Activated naive CD4-positive, alpha-beta T cell treated with anti-CD3 and anti-CD28 coated beads, Interleukin-2, amount 50 U/mL, for 72 hours (primary cell): Measurements from ENCODE around the gene CDK16. TPM values are rescaled to one million over a fixed set of nuclear protein-coding genes. Genes with fewer than 3 reads are reported as not detected.
A peak's percentile ranks its signal among the peaks of the same experiment; 100 is the strongest.

Experiments
- ATAC-seq, 2 donors: fragments of 150-1000 bp; cut with Tn5 transposase; 2 replicates each; pipeline ENCODE4 v1.10.0; 2021; ENCODE audit warnings: mild to moderate bottlenecking in 2 of 2, moderate library complexity in 2 of 2
- DNase-seq, 2 donors: peaks; one replicate each; pipeline ENCODE4 v3.0.0; 2021 to 2022; ENCODE audit warnings: low spot score in 2 of 2
- H3K27ac Mint-ChIP-seq, 2 donors: one replicate each; pipeline ENCODE4 v1.8.0; 2022; ENCODE audit warnings: mild to moderate bottlenecking in 2 of 2, mixed read lengths in 2 of 2
- H3K36me3 Mint-ChIP-seq, 2 donors: one replicate each; pipeline ENCODE4 v1.8.0; 2022; ENCODE audit warnings: mixed read lengths in 2 of 2
- H3K9me3 Mint-ChIP-seq, 2 donors: one replicate each; pipeline ENCODE4 v1.8.0; 2022; ENCODE audit warnings: mixed read lengths in 2 of 2
- total RNA-seq, 2 donors: library from RNA; stranded (reverse); gene quantifications; one replicate each; pipeline ENCODE4 v1.2.3, GENCODE V29; 2022

The CDK16 gene
- total RNA-seq, 2 donors from 2014 or later = 69.5 to 95.8 TPM

DNA sequence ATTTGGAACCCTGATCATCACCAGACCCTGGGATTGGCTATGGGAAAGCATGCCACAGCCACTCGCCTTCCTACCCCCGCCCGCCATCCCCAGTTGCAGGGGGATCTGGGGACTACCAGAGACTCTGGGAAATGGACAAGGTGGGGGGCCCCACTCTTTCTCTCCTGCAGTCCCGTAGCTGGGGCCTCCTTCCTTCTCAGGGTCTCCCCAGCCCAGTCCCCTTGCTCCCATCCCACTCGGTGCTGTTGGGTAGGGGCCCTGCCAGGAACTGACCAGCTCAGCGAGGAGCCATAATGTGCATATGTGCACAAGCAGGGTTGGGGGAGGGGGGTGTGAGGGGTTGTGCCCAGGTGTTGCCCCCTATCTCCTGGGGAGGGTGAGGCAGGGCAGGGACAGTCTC is 10.9 kb downstream of the CDK16 start:
- DNase-seq (no peak), ATAC-seq (no peak)
- H3K9me3 Mint-ChIP-seq = no peaks in the 10 kb centered on the region

DNA sequence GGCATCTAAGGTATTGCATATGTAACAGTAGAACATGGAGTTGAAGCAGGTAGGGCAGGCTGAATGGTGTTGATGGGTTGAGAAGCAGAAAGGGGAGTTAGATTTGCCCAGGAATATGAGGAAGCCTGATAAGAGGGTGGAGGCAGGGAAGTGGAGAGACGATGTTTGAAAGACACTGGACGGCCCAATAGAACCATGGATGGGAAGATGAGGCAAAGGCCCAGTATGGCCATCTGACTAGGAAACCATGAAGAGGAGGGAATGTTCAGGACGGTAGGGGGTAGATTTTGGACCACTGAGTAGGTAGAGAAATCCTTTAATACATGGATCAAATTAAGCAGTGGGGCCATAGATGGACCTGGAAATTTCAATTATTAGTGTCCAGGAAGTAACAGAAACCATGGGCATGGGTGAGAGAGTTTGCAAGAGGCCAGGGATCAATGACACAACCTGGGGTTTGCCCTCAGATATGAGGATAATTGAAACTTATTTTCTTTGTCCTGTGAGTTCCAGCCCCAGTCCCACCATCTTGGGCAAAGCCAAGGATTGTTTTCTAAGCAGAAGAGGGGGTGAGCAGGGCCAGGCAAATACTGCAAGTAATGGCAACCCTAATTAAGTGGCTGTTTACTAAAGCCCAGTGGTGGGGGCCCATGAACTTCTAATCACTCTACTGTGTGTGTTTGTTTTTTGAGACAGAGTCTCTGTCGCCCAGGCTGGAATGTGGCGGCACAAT is 11.8 kb downstream of the CDK16 start:
- DNase-seq (no peak), ATAC-seq (no peak)
- peaks cover 2 to 5% of the 10 kb centered on the region in 2 donors for H3K36me3 Mint-ChIP-seq
- no peaks in the 10 kb centered on the region for H3K9me3 Mint-ChIP-seq
- peak overlapping the region in 1 of 2 donors; percentile 8 for H3K27ac Mint-ChIP-seq

More for the DNA sequence above, 10.9 kb downstream of the CDK16 start:
- H3K36me3 Mint-ChIP-seq = peaks cover 0 to 5% of the 10 kb centered on the region in 2 donors
- no peak overlapping the region for H3K27ac Mint-ChIP-seq

DNA sequence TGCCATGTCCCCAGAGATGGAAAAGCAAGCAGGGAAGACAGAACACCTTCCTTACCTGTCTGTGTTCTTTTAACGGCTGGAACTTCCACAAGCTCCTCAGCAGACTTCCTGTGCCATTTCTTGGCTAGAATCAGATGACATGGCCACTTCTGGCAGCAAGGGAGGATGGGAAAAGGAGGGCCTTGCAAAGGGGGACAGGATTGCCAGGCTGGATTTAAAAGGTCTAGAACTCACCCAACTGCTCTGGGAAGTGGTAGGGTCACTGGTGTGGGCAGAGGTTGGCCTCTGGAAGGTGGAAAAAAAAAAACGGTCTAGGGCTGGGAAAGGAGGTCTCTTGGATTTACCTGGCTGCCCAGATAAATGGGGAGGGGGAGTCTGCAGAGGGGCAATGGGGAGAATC is 12.7 kb downstream of the CDK16 start:
- H3K27ac Mint-ChIP-seq = peak overlapping the region in 1 of 2 donors; percentile 69
- peaks cover 5 to 7% of the 10 kb centered on the region in 2 donors for H3K36me3 Mint-ChIP-seq
- H3K9me3 Mint-ChIP-seq = no peaks in the 10 kb centered on the region
- ATAC-seq (no peak), DNase-seq (no peak)

DNA sequence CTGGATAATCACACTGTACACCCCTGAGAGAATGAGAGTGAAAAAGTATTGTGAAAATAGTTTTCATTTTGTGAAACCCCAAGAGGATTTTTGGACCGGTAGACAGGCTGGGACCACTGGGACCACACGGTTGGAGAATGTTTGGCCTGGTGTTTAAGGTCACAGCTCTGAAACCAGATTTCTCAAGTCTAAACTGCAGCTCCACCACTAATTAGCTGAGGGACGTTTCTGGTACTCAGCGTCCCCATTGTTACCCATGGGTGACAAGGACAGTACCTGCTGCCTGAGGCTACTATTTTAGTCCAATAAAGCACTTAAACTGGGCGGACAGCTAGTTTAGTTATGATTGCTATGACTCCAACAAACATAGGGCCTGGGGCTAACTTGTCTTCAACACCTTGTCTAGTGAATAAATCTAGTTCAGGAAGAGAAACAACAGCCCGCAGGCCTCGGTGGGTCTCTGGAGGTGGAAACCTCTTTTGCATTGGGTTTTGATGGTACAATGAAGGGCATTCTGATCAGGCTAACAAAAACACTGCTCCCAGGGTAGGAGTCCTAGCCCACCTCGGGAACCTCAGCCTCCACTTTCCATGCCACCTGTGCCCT is 13.8 kb downstream of the CDK16 start:
- H3K9me3 Mint-ChIP-seq = no peaks in the 10 kb centered on the region
- no peak for ATAC-seq

DNA sequence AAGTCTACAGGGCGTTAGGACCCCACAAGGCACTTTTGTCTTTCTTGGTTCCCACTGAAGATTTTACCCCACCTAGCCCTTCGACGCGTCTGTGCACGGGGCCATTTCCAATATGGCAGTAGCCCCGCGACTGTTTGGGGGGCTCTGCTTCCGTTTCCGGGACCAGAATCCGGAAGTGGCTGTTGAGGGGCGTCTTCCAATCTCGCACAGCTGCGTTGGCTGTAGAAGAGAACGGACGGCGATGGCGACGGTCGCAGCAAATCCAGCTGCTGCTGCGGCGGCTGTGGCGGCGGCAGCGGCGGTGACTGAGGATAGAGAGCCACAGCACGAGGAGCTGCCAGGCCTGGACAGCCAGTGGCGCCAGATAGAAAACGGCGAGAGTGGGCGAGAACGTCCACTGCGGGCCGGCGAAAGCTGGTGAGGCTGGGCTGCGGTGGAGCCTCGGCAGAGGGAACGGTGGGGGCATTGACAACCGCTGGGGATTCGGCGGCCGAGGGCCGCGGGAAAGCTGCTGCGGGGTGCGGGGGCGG is 14.4 kb downstream of the CDK16 start, which contains the start of gene USP11:
USP11 (plus strand) TSS at position 207 of the 530 bp plus-strand sequence; CDS start at position 242, 35 bp downstream.
- H3K27ac Mint-ChIP-seq = peak within 1 kb of the TSS; percentile 98
- H3K9me3 Mint-ChIP-seq = no peaks in the 10 kb centered on the region
- H3K36me3 Mint-ChIP-seq = peaks cover 5 to 7% of the 10 kb centered on the region in 2 donors
- DNase-seq (peak in 1 of 2 donors; percentile 12), ATAC-seq (peak in 1 of 2 donors; percentile 23)

More for the DNA sequence above, 13.8 kb downstream of the CDK16 start:
- DNase-seq = no peak
- peaks cover 5 to 7% of the 10 kb centered on the region in 2 donors for H3K36me3 Mint-ChIP-seq
- H3K27ac Mint-ChIP-seq = peak overlapping the region; percentile 98

DNA sequence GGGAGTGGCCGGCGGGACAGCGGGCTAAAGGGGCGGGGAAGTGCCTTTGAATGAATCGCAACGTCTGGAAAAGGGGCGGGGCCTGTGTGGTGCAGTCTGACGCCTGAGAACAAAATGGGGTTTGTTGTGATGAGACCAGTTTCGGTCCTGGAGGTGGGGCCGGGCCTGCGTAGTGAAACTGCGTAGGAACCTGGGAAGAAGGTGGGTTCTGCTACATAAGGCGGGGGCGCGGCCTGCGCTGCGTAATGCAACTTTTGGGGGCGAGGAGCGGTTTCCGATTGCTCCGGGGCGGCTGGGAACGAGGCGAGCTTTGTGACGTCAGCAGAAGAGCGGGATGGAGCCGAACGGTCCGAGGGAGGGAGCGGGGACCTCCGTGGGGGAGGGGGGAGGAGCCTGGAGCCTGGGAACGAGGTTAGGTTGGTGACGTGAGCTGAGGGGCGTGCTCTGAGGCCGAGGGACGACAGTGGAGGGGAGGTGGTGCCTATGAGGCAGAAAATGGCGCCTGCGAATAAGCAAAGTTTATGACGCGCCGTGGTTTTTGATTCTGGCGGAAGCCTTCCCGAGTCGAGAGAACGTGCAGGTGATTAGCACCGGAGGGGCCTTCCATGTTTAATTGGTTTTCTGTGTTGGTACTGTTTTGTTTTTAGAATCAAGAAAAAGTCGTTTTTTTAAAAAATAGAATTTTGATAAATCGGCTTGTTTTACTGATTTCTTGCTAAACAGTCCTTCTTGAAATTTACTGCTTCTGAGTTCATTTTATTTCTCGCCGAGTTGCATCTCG is 15.0 kb downstream of the CDK16 start:
- peaks cover 5 to 7% of the 10 kb centered on the region in 2 donors for H3K36me3 Mint-ChIP-seq
- H3K9me3 Mint-ChIP-seq = no peaks in the 10 kb centered on the region
- H3K27ac Mint-ChIP-seq = peak overlapping the region; percentile 98
- DNase-seq (peak; percentile 82 to 95), ATAC-seq (peak; percentile 92 to 95)

DNA sequence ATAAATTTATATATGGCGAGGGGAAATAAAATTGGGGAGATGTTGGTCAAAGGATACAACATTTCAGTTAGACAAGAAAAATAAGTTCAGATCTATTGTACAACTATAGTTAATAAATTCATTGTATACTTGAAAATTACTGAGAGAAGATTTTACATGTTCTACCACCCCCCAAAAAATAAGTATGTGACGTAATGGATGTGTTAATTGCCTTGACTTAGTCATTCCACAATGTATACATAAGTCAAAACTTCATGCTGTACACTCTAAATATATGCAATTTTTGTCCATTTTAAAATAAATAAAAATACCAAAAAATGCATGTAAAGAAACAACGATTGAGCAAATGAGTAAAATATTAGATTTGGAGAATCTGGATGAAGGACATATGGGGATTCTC is 16.1 kb downstream of the CDK16 start:
- H3K36me3 Mint-ChIP-seq = peaks cover 5 to 7% of the 10 kb centered on the region in 2 donors
- DNase-seq (no peak), ATAC-seq (no peak)
- no peaks in the 10 kb centered on the region for H3K9me3 Mint-ChIP-seq
- peak overlapping the region in 1 of 2 donors; percentile 77 for H3K27ac Mint-ChIP-seq

DNA sequence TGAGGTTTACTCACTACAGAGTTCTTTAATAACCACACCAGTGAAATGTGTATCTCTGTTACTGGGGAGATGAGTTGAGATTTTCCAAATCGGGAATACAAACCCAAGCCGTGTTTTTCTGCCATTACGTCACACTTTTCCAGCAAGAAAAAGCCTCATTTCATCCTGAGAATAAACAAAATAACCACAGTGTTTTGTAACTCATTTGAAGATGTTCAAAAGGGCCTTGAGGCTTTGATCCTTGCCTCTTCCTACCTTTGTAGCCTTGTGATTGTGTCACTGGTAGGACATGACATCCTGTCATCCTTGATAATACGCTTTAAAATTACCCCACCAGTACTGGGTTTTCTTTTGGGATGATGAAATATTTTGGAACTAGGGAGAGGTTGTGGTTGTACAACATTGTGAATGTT is 17.2 kb downstream of the CDK16 start:
- peaks cover 0 to 7% of the 10 kb centered on the region in 2 donors for H3K36me3 Mint-ChIP-seq
- no peaks in the 10 kb centered on the region for H3K9me3 Mint-ChIP-seq
- DNase-seq = no peak
- peak overlapping the region; percentile 18 to 86 for H3K27ac Mint-ChIP-seq
- no peak for ATAC-seq

DNA sequence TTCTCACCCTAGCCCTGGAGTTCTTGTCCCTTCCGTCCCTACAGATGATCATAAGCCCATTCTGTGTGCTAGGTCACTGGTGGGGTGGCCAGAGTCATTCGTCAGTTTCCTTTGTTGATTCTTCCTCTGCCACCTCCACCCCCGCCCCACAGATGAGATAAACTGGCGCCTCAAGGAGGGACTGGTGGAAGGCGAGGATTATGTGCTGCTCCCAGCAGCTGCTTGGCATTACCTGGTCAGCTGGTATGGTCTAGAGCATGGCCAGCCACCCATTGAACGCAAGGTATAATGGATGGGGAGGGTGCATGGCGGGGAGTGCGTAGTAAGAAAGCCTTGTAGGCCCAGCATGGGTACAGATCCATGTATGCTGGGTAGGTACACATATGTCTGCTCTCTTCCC is 20.7 kb downstream of the CDK16 start:
- Mint-ChIP-seq H3K36me3 (peaks cover 0 to 7% of the 10 kb centered on the region in 2 donors), H3K9me3 (no peaks in the 10 kb centered on the region), H3K27ac (no peak overlapping the region)
- ATAC-seq (no peak), DNase-seq (no peak)

DNA sequence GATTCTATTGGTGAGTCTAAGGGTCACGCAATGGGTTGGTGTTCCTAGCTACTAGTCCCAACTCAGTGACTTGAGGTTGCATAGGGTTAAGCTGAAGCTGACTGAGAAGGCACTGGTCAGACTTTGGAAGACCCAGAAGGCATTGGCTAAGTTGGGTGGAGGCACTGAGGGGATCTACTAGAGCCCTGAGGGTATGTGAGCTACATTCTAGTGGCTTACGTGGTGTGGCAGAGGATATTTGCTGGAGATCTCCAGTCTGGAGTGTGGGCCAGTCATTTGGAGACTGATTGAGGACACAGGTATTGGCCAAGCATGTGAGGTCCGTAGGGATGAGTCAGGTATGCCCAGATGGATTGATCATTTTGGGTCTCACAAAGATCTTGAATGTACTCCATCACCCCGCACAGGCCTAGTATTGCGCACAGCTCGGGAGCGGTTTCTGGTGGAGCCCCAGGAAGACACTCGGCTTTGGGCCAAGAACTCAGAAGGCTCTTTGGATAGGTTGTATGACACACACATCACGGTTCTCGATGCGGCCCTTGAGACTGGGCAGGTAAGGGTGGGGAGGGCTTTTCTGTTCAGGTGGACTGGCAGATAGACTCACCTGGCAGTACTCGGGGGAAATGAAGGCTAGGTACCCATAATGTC is 21.5 kb downstream of the CDK16 start:
- ATAC-seq = no peak
- H3K27ac Mint-ChIP-seq = peak overlapping the region in 1 of 2 donors; percentile 53
- H3K9me3 Mint-ChIP-seq = no peaks in the 10 kb centered on the region
- no peak for DNase-seq
- H3K36me3 Mint-ChIP-seq = peaks cover 0 to 7% of the 10 kb centered on the region in 2 donors

DNA sequence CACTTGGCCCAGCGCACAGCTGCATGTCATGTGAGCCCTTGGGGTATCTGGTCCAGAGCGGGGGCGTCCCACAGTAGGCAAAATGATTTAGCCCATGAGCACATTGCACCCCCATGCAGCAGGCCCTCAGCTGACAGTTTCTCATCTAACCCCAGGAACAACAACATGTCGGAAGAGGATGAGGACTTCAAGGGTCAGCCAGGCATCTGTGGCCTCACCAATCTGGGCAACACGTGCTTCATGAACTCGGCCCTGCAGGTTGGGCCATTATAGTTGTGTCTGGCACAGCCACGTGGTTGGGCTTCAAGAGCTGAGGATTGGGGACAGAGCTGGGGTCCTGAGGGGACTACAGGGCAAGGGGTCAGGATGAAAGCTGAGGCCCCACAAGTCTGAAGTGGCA is 22.1 kb downstream of the CDK16 start:
- ATAC-seq = no peak
- peak overlapping the region in 1 of 2 donors; percentile 75 for H3K27ac Mint-ChIP-seq
- no peak for DNase-seq

DNA sequence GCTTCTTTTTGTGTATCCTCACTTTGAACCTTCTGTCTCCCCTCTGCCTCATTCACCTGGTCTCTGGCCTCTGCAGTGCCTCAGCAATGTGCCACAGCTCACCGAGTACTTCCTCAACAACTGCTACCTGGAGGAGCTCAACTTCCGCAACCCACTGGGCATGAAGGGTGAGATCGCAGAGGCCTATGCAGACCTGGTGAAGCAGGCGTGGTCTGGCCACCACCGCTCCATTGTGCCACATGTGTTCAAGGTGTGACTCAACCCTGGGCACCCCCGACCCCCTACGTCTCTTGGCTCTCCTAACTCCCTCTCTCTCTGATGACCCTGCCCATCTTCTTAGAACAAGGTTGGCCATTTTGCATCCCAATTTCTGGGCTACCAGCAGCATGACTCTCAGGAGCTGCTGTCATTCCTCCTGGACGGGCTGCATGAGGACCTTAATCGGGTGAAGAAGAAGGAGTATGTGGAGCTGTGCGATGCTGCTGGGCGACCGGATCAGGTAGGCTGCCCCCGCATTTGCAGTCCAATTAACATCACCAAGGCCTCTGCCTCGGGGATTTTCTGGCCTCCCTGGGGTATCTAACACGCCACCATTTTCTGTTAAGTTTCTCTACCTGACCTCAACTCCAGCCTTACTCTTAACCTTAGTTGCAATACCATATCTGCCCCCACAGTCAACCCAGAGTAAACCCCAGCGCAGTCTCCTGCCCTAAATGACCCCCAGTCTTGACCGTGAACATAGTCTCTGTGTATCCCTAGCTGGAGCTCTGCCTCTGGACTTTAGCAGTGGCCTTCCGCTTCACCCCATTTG is 22.9 kb downstream of the CDK16 start:
- ATAC-seq (no peak), DNase-seq (no peak)
- Mint-ChIP-seq H3K27ac (peak overlapping the region in 1 of 2 donors; percentile 75), H3K36me3 (no peaks in the 10 kb centered on the region), H3K9me3 (no peaks in the 10 kb centered on the region)

More for the DNA sequence above, 22.1 kb downstream of the CDK16 start:
- Mint-ChIP-seq H3K36me3 (peaks cover 0 to 2% of the 10 kb centered on the region in 2 donors), H3K9me3 (no peaks in the 10 kb centered on the region)

DNA sequence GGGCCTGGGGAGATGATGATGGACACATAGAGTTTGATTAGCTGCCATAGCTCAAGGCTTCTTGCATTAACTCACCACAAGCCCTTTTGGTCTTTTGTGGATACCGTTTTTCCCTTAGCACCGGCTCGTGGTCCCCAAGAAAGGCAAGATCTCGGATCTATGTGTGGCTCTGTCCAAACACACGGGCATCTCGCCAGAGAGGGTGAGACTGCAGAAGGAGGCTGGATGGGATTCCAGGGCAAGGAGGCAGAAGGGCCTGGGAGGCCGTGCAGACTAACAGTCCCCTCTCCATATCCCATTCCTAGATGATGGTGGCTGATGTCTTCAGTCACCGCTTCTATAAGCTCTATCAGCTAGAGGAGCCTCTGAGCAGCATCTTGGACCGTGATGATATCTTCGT is 23.8 kb downstream of the CDK16 start:
- DNase-seq (no peak), ATAC-seq (no peak)
- Mint-ChIP-seq H3K27ac (no peak overlapping the region), H3K9me3 (no peaks in the 10 kb centered on the region), H3K36me3 (no peaks in the 10 kb centered on the region)

DNA sequence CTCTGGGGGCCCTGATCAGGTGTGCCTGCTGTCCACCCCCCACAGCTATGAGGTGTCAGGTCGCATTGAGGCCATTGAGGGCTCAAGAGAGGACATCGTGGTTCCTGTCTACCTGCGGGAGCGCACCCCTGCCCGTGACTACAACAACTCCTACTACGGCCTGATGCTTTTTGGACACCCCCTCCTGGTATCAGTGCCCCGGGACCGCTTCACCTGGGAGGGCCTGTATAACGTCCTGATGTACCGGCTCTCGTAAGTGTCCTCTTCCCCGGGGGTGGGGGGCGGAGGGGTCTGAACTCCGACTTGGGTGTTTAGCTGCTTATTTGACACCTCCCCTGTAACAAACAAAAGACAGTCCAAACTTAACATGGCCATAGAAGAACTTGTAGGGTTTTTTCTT is 24.9 kb downstream of the CDK16 start:
- H3K36me3 Mint-ChIP-seq = no peaks in the 10 kb centered on the region
- H3K27ac Mint-ChIP-seq = no peak overlapping the region
- DNase-seq = no peak
- H3K9me3 Mint-ChIP-seq = no peaks in the 10 kb centered on the region
- ATAC-seq = no peak

DNA sequence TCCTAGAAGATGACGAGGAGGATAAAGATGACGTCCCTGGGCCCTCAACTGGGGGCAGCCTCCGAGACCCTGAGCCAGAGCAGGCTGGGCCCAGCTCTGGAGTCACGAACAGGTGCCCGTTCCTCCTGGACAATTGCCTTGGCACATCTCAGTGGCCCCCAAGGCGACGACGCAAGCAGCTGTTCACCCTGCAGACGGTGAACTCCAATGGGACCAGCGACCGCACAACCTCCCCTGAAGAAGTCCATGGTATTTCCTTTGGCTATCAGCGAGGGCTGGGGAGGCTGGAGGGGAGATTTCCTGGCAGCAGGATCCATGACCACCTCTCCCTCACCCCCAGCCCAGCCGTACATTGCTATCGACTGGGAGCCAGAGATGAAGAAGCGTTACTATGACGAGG is 26.2 kb downstream of the CDK16 start:
- DNase-seq (no peak), ATAC-seq (no peak)
- H3K36me3 Mint-ChIP-seq = no peaks in the 10 kb centered on the region
- H3K9me3 Mint-ChIP-seq = no peaks in the 10 kb centered on the region
- H3K27ac Mint-ChIP-seq = no peak overlapping the region

DNA sequence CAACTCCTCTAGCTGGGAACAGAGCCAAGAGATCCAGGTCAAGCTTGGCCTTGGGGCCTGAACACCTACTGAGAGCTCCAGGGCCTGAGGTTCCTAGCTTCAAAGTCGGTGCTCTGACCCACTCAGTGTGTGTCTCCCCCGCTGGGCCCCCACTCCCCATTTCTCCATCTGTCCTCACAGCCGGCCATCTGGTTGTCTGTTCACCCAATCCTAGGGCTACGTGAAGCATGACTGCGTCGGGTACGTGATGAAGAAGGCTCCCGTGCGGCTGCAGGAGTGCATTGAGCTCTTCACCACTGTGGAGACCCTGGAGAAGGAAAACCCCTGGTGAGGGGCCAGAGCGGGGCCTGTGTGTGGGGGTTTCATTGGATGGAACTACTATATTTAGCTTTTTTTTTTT is 26.7 kb downstream of the CDK16 start:
- Mint-ChIP-seq H3K27ac (no peak overlapping the region), H3K36me3 (no peaks in the 10 kb centered on the region), H3K9me3 (no peaks in the 10 kb centered on the region)
- ATAC-seq (no peak), DNase-seq (no peak)
